ENCODE measurements around the gene PSME4.
"Not testable (repeated sequence)": the region's sequence is repeated elsewhere in the genome, so short reads cannot be mapped to it uniquely, and the experiment has no call there.

PSME4 gene

DNA sequence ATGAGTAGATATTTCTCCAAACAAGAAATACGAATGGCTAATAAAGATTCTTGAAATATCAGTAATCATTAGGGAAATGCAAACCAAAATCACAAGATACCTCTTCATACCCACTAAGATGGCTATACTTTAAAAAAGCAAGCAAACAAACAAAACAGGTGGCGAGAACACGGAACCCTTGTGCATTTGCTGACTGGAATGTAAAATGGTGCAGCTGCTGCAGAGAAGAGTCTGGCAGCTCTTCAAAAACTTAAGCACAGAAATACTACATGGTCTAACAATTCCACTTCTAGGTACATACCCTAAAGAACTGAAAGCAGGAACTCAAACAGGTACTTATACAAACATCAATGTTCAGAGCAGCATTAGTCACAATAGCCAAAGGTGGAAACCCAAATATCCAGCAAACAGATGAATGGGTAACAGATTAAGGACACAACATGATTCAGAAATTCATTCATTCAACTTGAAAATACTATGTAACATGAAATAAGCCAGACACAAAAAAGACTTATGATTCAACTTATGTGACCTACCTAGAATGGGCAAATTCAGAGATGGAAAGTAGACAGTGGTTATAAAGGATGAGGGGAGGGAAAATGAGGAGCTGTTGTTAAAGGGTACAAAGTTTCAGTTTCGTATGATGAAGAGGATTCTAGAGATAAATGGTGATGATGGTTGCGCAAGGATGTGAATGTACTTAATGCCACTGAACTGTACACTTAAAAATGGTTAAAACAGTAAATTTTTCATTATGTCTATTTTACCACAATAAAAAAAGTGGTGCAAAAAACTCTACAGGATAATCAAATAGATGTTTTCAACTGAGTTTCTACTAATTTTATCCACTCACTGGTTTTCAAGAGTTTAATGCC, 84.2 kb downstream of the PSME4 start:
- no peak for DNase-seq

DNA sequence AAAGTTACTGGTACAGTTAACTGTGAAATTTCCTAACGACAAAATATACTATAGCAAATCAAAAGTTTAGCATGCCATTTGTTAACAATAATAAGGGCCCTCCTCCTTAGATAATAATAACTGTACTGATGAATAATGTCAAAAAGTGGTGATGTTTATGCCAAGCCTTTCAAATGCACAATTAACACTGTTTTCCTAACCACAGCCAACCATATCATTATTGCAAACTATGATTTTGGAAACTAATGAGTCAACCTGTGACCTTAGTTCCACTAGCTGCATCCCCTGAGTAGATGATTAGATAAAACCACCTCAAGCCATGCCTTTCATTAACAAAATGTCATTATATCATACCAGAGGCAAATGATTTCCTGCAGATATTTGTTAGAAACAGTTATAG, 85.9 kb downstream of the PSME4 start:
- no peak for DNase-seq

DNA sequence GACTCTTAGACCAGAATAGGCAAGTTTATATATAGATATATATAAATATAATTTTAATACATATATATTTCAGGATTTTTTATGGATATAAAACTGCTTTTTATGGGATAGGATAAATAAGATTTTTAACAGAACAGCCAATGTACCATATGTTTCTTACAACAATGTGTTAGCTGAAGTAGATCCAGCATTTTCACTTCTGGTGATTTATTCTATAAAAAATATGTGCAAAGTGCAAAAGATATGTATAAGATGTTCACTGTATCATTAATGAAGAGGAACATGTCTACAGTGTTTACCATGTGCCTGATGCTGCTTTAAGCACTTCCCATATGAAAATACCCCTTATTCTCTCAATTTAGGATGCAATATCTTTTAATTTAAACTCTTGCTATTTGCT, 88.8 kb downstream of the PSME4 start:
- no peak for DNase-seq

- no peak for DNase-seq
Measured at GRCh38 chr2:53881360-53881759, 89.4 kb downstream of the PSME4 start.

GRCh38 chr2:53880756-53881155, 90.0 kb downstream of the PSME4 start:
- DNase-seq, result no peak

DNA sequence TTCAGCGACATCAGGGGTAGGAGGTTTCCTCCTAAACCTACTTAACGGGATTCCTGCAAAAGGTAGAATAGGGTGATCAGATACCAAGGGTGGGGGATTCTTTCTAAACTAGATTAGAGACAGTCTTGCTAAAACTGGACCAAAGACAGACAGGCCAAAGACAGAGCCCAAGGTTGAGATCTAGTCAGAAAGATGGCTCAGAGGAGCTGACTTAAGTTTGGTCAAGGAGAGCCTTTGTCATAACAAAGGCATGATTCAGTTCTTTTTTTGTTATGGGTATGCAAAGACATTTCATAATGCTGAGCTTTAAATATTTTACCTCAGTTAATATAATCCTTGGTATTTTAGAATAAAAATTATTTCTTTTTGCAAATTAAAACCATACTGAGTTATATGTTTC, 93.2 kb downstream of the PSME4 start:
- DNase-seq, result no peak

- DNase-seq, result no peak
Measured at GRCh38 chr2:53877112-53877511, 93.7 kb downstream of the PSME4 start.

DNA sequence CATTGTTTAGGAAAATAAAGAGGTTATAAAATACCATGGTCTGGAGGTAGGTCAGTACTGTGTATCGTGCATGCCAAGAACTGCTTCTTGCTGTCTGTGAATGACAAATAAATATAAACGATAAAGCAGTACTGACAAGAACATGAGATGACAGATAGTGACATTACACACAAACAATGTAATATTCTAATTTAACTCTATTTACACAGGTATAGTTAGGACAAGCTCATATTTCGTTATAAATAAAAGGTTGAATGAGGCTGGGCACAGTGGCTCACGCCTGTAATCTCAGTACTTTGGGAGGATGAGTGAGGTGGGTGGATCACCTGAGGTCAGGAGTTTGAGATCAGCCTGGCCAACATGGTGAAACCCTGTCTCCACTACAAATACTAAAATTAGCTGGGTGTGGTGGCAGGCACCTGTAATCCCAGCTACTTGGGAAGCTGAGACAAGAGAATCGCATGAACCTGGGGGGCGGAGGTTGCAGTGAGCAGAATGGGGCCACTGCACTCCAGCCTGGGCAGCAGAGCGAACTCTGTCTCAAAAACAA, 96.3 kb downstream of the PSME4 start:
- DNase-seq, result no peak

GRCh38 chr2:53867773-53868172, 103.0 kb downstream of the PSME4 start:
- no peak for DNase-seq

- no peak for DNase-seq
Measured at GRCh38 chr2:53867169-53867568, 103.6 kb downstream of the PSME4 start.

- no peak for DNase-seq
Measured at GRCh38 chr2:53865962-53866361, 104.8 kb downstream of the PSME4 start.

DNA sequence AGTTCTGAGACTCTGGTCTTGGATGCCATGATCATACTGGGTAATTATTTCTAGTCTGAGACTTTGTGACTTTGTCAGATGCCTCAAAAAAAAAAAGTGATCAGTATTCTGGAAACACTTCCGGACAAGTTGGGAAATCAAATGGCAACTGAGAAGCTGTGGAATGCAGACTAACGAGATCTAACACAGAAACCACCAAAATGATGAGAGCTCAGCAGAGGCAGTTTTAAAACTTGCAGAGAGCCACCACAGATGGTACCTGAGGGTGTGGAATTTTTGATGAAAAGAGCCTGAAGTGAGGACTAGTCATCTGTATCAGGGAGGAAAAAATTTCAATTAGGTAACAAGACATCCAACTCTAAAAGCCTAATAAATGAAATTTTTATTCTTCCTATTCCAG, 105.5 kb downstream of the PSME4 start:
- DNase-seq, result no peak

GRCh38 chr2:53863538-53864227, 107.1 kb downstream of the PSME4 start:
- no peak for DNase-seq

DNA sequence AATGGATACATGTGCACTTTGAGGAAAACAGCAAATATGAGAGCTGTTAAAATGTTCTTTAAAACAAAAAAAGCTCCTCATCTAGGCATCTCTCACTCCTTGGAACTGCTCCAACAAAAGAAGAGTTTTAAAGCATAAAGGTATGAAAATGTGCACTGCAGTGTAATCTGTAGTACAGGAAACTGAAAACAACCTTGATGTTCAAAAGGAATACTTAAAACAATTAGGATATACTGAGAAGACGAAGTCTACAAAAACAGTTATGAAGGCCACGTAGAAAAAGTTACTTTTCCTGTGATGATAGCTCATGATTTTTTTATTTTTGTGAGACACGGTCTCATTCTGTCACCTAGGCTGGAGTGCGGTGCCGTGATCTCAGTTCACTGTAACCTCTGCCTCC, 109.0 kb downstream of the PSME4 start:
- DNase-seq, result no peak

DNA sequence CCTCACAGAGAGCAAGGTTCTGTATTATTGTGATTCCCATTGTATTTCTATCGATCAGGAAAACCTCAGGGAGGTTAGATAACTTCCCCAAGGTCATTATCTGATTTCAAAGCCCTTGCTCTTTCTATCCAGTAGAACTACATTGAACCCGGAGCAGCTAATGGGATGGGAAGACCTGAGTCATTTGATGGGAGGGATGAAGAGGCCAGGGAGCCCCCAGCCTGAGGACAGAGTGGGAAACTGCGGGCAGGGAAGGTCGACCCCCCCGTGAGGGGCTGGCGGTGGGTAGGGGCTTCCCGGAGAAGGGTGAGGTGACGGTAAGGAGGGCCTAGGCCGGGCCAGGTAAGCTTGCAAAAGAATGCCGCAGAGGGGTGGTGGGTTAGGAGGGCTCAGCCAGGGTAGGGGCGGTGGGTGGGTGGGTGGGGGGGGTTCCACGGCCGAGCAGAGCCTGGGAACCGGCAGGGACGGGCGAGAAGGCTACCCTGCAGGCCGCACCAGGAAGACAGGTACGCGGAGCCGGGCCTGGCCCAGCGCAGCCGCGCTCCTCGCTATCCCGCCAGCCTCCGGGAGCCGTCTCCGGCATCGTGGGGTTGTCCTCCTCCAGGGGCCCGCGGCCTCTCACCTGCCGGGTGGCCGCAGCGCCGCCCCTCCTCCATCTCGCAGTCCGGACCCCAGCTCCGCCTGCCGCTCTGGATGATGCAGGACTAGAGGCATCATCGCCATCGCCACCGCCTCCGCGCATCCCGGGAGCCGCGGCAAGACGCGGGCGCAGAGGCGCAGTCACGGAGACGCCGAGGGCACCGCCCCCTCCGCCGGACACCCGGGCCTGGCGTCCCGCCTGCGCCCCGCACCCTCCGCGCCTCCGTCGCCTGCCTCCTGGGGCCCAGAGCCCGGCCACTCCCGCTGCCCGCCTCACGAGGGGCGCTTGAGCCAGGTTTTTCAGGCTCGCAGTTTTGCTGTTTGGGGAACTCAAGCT, 111.3 kb downstream of the PSME4 start, which contains the start of gene GPR75:
Gene GPR75 (minus strand): TSS at position 762 of the 976 bp plus-strand sequence. CDS start 5,211 bp downstream, outside the sequence.
- DNase-seq, result no peak

DNA sequence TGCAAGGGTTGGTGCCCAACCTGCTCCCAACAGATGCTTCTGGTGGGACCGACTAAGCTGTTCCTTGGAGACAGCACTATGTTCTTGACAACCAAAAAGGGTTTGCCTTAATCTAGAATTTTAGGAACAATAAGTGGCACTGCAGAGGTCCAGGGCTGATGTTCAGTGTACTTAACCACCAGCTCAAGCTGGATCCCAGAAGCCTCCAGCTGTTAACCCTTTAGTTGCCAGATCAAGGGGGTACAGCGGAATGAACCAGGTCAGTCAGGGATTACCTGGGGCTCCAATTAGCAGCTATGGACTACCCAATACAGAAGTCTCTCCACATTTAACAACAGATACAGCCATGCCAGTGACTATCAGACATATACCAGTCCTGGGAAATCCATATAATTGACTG, 114.5 kb downstream of the PSME4 start:
- no peak for DNase-seq

- DNase-seq, result no peak
Measured at GRCh38 chr2:53854678-53855077, 116.1 kb downstream of the PSME4 start.

- DNase-seq, result no peak
Measured at GRCh38 chr2:53852532-53852931, 118.3 kb downstream of the PSME4 start.

- not testable (repeated sequence) for DNase-seq
Measured at GRCh38 chr2:53851052-53851757, 119.6 kb downstream of the PSME4 start.

- no peak for DNase-seq
Measured at GRCh38 chr2:53848062-53848461, 122.7 kb downstream of the PSME4 start.

GRCh38 chr2:53843595-53843994, 127.2 kb downstream of the PSME4 start:
- no peak for DNase-seq

DNA sequence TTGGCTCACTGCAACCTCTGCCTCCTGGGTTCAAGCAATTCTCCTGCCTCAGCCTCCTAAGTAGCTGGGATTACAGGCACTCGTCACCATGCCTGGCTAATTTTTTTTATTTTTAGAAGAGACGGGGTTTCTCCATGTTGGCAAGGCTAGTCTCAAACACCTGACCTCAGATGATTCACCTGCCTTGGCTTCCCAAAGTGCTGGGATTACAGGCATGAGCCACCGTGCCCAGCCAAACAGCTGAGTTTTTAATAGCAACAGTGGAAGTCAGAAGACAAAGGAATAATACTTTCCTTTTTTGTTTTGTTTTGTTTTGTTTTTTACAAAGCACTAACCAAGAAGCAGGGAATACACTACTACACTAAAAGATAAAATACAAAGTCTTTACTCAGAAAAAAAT, 127.9 kb downstream of the PSME4 start:
- no peak for DNase-seq

Data from activated CD8-positive, alpha-beta memory T cell treated with anti-CD3 and anti-CD28 coated beads, Interleukin-2, amount 50 U/mL, for 48 hours (primary cell).